Choroid plexus epithelial cell (primary cell): ENCODE measurements around the gene PIF1.
"Not testable (repeated sequence)": the region's sequence is repeated elsewhere in the genome, so short reads cannot be mapped to it uniquely, and the experiment has no call there.

ENCODE experiments used
- DNase-seq: peaks from one replicate; pipeline ENCODE4 v3.0.0-alpha.2; 2010; ENCODE audit warnings: low read depth
- H3K4me3 ChIP-seq: 2 replicates; pipeline ENCODE4 v1.5.1; 2011; ENCODE audit warnings: low read depth, mild to moderate bottlenecking, control low read depth, low read length, moderate library complexity
- CTCF ChIP-seq: conservative IDR thresholded peaks from 2 replicates; pipeline ENCODE4 v1.5.1; 2011; ENCODE audit warnings: low read depth, mild to moderate bottlenecking, control low read depth, inconsistent platforms, low read length, moderate library complexity

PIF1 gene

DNA sequence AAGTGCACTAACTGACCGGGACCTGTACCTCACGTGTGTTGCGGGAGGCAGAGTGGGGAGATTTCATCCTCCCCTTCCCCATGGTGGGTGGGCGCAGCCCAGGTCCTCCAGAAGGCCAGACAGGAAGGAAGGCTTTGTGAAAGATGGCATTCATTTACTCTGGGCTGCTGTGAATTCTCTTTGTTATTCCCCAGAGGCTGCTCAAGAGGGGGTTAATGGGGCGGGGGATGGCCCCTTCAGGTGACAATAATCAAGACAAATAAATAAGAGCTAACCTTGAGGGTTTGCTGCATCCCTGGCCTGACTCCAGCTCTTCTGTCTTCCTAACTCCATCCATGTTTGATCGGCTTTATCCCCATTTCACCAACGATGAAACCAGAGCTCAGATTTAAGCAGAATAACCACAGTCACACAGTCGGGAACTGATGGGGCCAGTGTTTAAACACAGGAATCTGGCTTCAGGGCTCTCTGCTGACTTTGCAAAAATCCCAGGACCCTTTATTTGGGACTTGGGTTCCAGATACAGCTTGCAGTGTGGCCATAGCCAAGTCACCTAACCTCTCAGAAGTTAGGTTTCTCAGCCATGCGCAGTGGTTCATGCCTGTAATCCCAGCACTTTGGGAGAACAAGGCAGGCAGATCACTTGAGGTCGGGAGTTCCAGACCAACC, 16.5 kb downstream of the PIF1 start:
- TF ChIP-seq CTCF, result no peak
- no peak for DNase-seq
- no peak overlapping the region for H3K4me3 ChIP-seq

GRCh38 chr15:64807751-64808222, 17.7 kb downstream of the PIF1 start:
- H3K4me3 ChIP-seq, result no peak overlapping the region
- no peak for DNase-seq
- no peak for TF ChIP-seq CTCF

GRCh38 chr15:64807051-64807749, 18.2 kb downstream of the PIF1 start:
- no peak overlapping the region for H3K4me3 ChIP-seq
- TF ChIP-seq CTCF, result no peak
- DNase-seq, result no peak

- H3K4me3 ChIP-seq, result no peak overlapping the region
- no peak for DNase-seq
- no peak for TF ChIP-seq CTCF
Observed at GRCh38 chr15:64806509-64806908, 18.9 kb downstream of the PIF1 start.

- no peak for TF ChIP-seq CTCF
- no peak for DNase-seq
- H3K4me3 ChIP-seq, result no peak overlapping the region
Observed at GRCh38 chr15:64804619-64805018, 20.8 kb downstream of the PIF1 start.

- no peak overlapping the region for H3K4me3 ChIP-seq
- no peak for TF ChIP-seq CTCF
- no peak for DNase-seq
Observed at GRCh38 chr15:64803526-64803925, 21.9 kb downstream of the PIF1 start.

DNA sequence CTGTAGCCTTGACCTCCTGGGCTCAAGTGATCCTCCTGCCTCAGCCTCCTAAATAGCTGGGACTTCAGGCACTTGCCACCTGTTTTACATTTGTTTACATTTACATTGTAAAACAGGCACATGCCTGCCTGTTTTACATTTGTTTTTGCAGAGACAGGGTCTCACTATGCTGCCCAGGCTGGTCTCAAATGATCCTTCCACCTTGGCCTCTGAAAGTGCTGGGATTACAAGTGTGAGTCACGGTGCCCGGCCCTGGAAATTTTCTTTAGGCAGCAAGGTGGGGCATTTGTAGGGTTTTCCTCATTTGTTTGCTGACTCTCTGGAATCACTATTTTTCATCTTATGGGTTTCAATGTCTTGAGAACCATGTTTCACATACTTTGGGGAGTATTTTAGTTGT, 25.0 kb downstream of the PIF1 start:
- no peak overlapping the region for H3K4me3 ChIP-seq
- DNase-seq, result no peak
- no peak for TF ChIP-seq CTCF

DNA sequence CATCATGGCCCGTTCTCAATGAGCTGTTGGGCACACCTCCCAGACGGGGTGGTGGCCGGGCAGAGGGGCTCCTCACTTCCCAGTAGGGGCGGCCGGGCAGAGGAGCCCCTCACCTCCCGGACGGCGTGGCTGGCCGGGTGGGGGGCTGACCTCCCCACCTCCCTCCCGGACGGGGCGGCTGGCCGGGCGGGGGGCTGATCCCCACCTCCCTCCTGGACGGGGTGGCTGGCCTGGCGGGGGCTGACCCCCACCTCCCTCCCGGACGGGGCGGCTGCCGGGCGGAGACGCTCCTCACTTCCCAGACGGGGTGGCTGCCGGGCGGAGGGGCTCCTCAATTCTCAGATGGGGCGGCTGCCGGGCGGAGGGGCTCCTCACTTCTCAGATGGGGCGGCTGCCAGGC, 26.5 kb downstream of the PIF1 start:
- H3K4me3 ChIP-seq, DNase-seq: not testable (repeated sequence)

GRCh38 chr15:64795921-64796320, 29.5 kb downstream of the PIF1 start:
- DNase-seq, H3K4me3 ChIP-seq: not testable (repeated sequence)

GRCh38 chr15:64795299-64795698, 30.1 kb downstream of the PIF1 start:
- DNase-seq, H3K4me3 ChIP-seq: not testable (repeated sequence)
